IMR-90 (cell line): ENCODE results near the gene LRRC36. TPM values are rescaled to one million over a fixed set of nuclear protein-coding genes. Genes with fewer than 3 reads are reported as not detected.
A peak's percentile ranks its signal among the peaks of the same experiment; 100 is the strongest.

ENCODE experiments used
- ATAC-seq: fragments of 200-7000 bp; cut with Tn5 transposase; 2 replicates; pipeline ENCODE4 v1.9.1; 2020; ENCODE audit warnings: low read depth, mild to moderate bottlenecking, moderate library complexity
- BruUV-seq: library from RNA; stranded (reverse); fragments of 400-500 nt; replicated peaks from 2 replicates; lab custom pipeline; 2021; lab: Mats Ljungman, UMichigan
- CTCF ChIA-PET: fragments of 300-600 bp; formaldehyde crosslinking; extraction: SDS; loops from one replicate; lab custom pipeline; 2021; ENCODE audit warnings: antibody characterized with exemption; lab: Yijun Ruan, JAX
- POLR2A ChIA-PET: fragments of 300-600 bp; sonication (Branson Sonifier 250); formaldehyde crosslinking; loops from one replicate; lab custom pipeline; 2022; ENCODE audit warnings: antibody characterized with exemption; ENCODE audit not compliant: unreplicated experiment; lab: Charles Lee
- DNase-seq: peaks from one replicate; pipeline ENCODE4 v3.0.0; 2013
- H2AFZ ChIP-seq: replicated peaks from 2 replicates; pipeline ENCODE3; 2013; ENCODE audit warnings: low read length, mild to moderate bottlenecking; ENCODE audit not compliant: poor library complexity
- H2AK5ac ChIP-seq: 2 replicates; pipeline ENCODE4 v1.6.1; 2013; ENCODE audit warnings: low read depth, low read length, inconsistent platforms
- H2AK9ac ChIP-seq: replicated peaks from 2 replicates; pipeline ENCODE3; 2013; ENCODE audit warnings: mild to moderate bottlenecking, low read depth, low read length, moderate library complexity; ENCODE audit not compliant: poor library complexity
- H2BK120ac ChIP-seq: 2 replicates; pipeline ENCODE4 v1.6.1; 2013; ENCODE audit warnings: low read depth, low read length, inconsistent platforms
- H2BK15ac ChIP-seq: 3 replicates; pipeline ENCODE4 v1.6.1; 2013; ENCODE audit warnings: low read depth, low read length, inconsistent platforms
- H2BK20ac ChIP-seq: 2 replicates; pipeline ENCODE4 v1.6.1; 2013; ENCODE audit warnings: low read depth, mild to moderate bottlenecking, inconsistent platforms, low read length, moderate library complexity
- H2BK5ac ChIP-seq: 2 replicates; pipeline ENCODE4 v1.6.1; 2013; ENCODE audit warnings: mild to moderate bottlenecking, low read depth, low read length, inconsistent platforms; ENCODE audit not compliant: poor library complexity, severe bottlenecking
- H3K14ac ChIP-seq: replicated peaks from 2 replicates; pipeline ENCODE4 v1.6.1; 2013; ENCODE audit warnings: low read depth, low read length, inconsistent platforms
- H3K18ac ChIP-seq: 2 replicates; pipeline ENCODE4 v1.6.1; 2013; ENCODE audit warnings: low read depth, low read length, control low read depth
- H3K23ac ChIP-seq: 2 replicates; pipeline ENCODE4 v1.6.1; 2013; ENCODE audit warnings: low read depth, low read length, inconsistent platforms
- H3K27ac ChIP-seq: 2 replicates; pipeline ENCODE4 v1.5.1; 2013; ENCODE audit warnings: mild to moderate bottlenecking, control low read depth, low read length; ENCODE audit not compliant: insufficient read depth
- H3K27me3 ChIP-seq: 2 replicates; pipeline ENCODE4 v1.6.1; 2013; ENCODE audit warnings: low read length; ENCODE audit not compliant: control insufficient read depth, insufficient read depth
- H3K36me3 ChIP-seq: 2 replicates; pipeline ENCODE4 v1.6.1; 2013; ENCODE audit warnings: low read length, mixed read lengths; ENCODE audit not compliant: control insufficient read depth, insufficient read depth
- H3K4ac ChIP-seq: 2 replicates; pipeline ENCODE4 v1.6.1; 2013; ENCODE audit warnings: low read depth, low read length, inconsistent platforms
- H3K4me1 ChIP-seq: 2 replicates; pipeline ENCODE4 v1.6.1; 2013; ENCODE audit warnings: low read length, mixed read lengths; ENCODE audit not compliant: control insufficient read depth, insufficient read depth
- H3K4me2 ChIP-seq: 2 replicates; pipeline ENCODE4 v1.6.1; 2013; ENCODE audit warnings: low read depth, mild to moderate bottlenecking, control low read depth, low read length, moderate library complexity
- H3K4me3 ChIP-seq: 2 replicates; pipeline ENCODE4 v1.5.1; 2013; ENCODE audit warnings: low read depth, mild to moderate bottlenecking, control low read depth, low read length, moderate library complexity; ENCODE audit not compliant: insufficient read depth
- H3K56ac ChIP-seq: 2 replicates; pipeline ENCODE4 v1.6.1; 2013; ENCODE audit warnings: low read length, inconsistent platforms; ENCODE audit not compliant: insufficient read depth; ENCODE audit errors: extremely low read depth
- H3K79me1 ChIP-seq, 2 experiments: 2 replicates each; pipeline ENCODE4 v1.6.1; 2013; ENCODE audit warnings: low read length in 2 of 2, inconsistent platforms in 1 of 2, low read depth in 1 of 2
- H3K9ac ChIP-seq: 2 replicates; pipeline ENCODE4 v1.6.1; 2013; ENCODE audit warnings: low read depth, low read length, control low read depth
- H3K9me1 ChIP-seq: 2 replicates; pipeline ENCODE4 v1.6.1; 2013; ENCODE audit warnings: low read length, inconsistent platforms; ENCODE audit not compliant: insufficient read depth
- H3K9me3 ChIP-seq: 2 replicates; pipeline ENCODE4 v1.6.1; 2013; ENCODE audit warnings: low read length; ENCODE audit not compliant: control insufficient read depth, insufficient read depth
- H4K20me1 ChIP-seq: 2 replicates; pipeline ENCODE4 v1.6.1; 2013; ENCODE audit warnings: low read length, inconsistent platforms; ENCODE audit not compliant: insufficient read depth
- H4K5ac ChIP-seq: 2 replicates; pipeline ENCODE4 v1.6.1; 2013; ENCODE audit warnings: mild to moderate bottlenecking, low read depth, low read length, control low read depth
- H4K8ac ChIP-seq, 2 experiments: 2 replicates each; pipeline ENCODE4 v1.6.1; 2013; ENCODE audit warnings: low read depth in 2 of 2, low read length in 2 of 2, control low read depth in 1 of 2, inconsistent platforms in 1 of 2
- H4K91ac ChIP-seq: 2 replicates; pipeline ENCODE4 v1.6.1; 2013; ENCODE audit warnings: low read depth, low read length, inconsistent platforms; ENCODE audit not compliant: insufficient read depth
- BHLHE40 ChIP-seq: fragments of 150-350 bp; IDR thresholded peaks from 2 replicates; pipeline ENCODE4 v1.6.1; 2016; ENCODE audit warnings: mild to moderate bottlenecking, low read depth, low read length
- CEBPB ChIP-seq: IDR thresholded peaks from 2 replicates; pipeline ENCODE4 v1.6.1; 2012; ENCODE audit warnings: low read depth, low read length, improper control_type of control experiment
- CHD1 ChIP-seq: IDR thresholded peaks from 2 replicates; pipeline ENCODE4 v1.6.1; 2012; ENCODE audit warnings: low read depth, low read length, improper control_type of control experiment
- FOS ChIP-seq: fragments of 150-350 bp; IDR thresholded peaks from 2 replicates; pipeline ENCODE4 v1.6.1; 2016; ENCODE audit warnings: low read depth, low read length
- MAFK ChIP-seq: IDR thresholded peaks from 2 replicates; pipeline ENCODE4 v1.6.1; 2012; ENCODE audit warnings: low read depth, low read length, improper control_type of control experiment
- MAZ ChIP-seq: IDR thresholded peaks from 2 replicates; pipeline ENCODE4 v1.6.1; 2012; ENCODE audit warnings: low read depth, mild to moderate bottlenecking, low read length, improper control_type of control experiment, moderate library complexity, borderline replicate concordance
- MXI1 ChIP-seq: IDR thresholded peaks from 2 replicates; pipeline ENCODE4 v1.6.1; 2012; ENCODE audit warnings: low read depth, mild to moderate bottlenecking, low read length, moderate library complexity, borderline replicate concordance
- NFE2L2 ChIP-seq: fragments of 150-350 bp; IDR thresholded peaks from 2 replicates; pipeline ENCODE4 v1.6.1; 2016; ENCODE audit warnings: low read depth, mild to moderate bottlenecking, low read length
- POLR2A ChIP-seq: IDR thresholded peaks from 2 replicates; pipeline ENCODE4 v1.6.1; 2012; ENCODE audit warnings: mild to moderate bottlenecking, low read depth, low read length
- RAD21 ChIP-seq: IDR thresholded peaks from 2 replicates; pipeline ENCODE4 v1.6.1; 2012; ENCODE audit warnings: low read length, improper control_type of control experiment
- RCOR1 ChIP-seq: IDR thresholded peaks from 2 replicates; pipeline ENCODE4 v1.6.1; 2012; ENCODE audit warnings: mild to moderate bottlenecking, low read length, improper control_type of control experiment; ENCODE audit not compliant: insufficient replicate concordance
- RFX5 ChIP-seq: IDR thresholded peaks from 2 replicates; pipeline ENCODE4 v1.8.0; 2012; ENCODE audit warnings: low read depth, mild to moderate bottlenecking, low read length, moderate library complexity
- SMC3 ChIP-seq: fragments of 150-350 bp; IDR thresholded peaks from 2 replicates; pipeline ENCODE4 v1.6.1; 2016; ENCODE audit warnings: low read depth, mild to moderate bottlenecking, antibody characterized with exemption, low read length, moderate library complexity
- WGBS, 2 experiments: methylation state at CpG; one replicate each; pipeline versions ENCODE4 v1.1.5 to v1.1.7; 2013; ENCODE audit warnings: missing lambda C conversion rate in 2 of 2; ENCODE audit not compliant: insufficient read length in 1 of 2; ENCODE audit errors: extremely low coverage in 2 of 2; 5-methylcytosine and 5-hydroxymethylcytosine counted together
- dilution Hi-C: fragments of 300-500 bp; cut with HindIII; formaldehyde crosslinking; loops from one replicate; pipeline ENCODE4 v1.14.3; 2018; ENCODE audit warnings: low sequenced_read_pairs; ENCODE audit not compliant: unreplicated experiment
- in situ Hi-C: fragments of 300-500 bp; cut with MboI; formaldehyde crosslinking; loops from 3 replicates; pipeline ENCODE4 v1.14.3; 2019; ENCODE audit warnings: low sequenced_read_pairs, inconsistent platforms, mixed read lengths
- intact Hi-C: fragments of 100-400 bp; cut with micrococcal nuclease; formaldehyde crosslinking; loops from 2 replicates; pipeline ENCODE4 v1.10.0; 2022
- polyA plus RNA-seq, 3 experiments: library from polyadenylated mRNA; depleted of rRNA; stranded (reverse); fragments of >200 nt; gene quantifications; 2 replicates each; pipeline ENCODE4 v1.2.3, GENCODE V29; 2012; ENCODE audit warnings: low replicate concordance in 1 of 3
- total RNA-seq: library from RNA; depleted of rRNA; stranded (reverse); fragments of >200 nt; gene quantifications from 2 replicates; pipeline ENCODE4 v1.2.3, GENCODE V29; 2012
- TF ChIP-seq, protein P1 (sequence below): fragments of 150-350 bp; IDR thresholded peaks from 2 replicates; pipeline ENCODE4 v1.6.1; 2016; ENCODE audit warnings: low read depth, mild to moderate bottlenecking, low read length, moderate library complexity, borderline replicate concordance
- TF ChIP-seq, protein P2 (sequence below): fragments of 150-350 bp; IDR thresholded peaks from 2 replicates; pipeline ENCODE4 v1.6.1; 2017; ENCODE audit warnings: mild to moderate bottlenecking, antibody characterized with exemption, low read length, low read depth

The LRRC36 gene
- total and polyA plus RNA-seq, 2 of the 4 experiments (the other 2 are of a cell fraction) = 0.18 to 0.29 TPM

DNA sequence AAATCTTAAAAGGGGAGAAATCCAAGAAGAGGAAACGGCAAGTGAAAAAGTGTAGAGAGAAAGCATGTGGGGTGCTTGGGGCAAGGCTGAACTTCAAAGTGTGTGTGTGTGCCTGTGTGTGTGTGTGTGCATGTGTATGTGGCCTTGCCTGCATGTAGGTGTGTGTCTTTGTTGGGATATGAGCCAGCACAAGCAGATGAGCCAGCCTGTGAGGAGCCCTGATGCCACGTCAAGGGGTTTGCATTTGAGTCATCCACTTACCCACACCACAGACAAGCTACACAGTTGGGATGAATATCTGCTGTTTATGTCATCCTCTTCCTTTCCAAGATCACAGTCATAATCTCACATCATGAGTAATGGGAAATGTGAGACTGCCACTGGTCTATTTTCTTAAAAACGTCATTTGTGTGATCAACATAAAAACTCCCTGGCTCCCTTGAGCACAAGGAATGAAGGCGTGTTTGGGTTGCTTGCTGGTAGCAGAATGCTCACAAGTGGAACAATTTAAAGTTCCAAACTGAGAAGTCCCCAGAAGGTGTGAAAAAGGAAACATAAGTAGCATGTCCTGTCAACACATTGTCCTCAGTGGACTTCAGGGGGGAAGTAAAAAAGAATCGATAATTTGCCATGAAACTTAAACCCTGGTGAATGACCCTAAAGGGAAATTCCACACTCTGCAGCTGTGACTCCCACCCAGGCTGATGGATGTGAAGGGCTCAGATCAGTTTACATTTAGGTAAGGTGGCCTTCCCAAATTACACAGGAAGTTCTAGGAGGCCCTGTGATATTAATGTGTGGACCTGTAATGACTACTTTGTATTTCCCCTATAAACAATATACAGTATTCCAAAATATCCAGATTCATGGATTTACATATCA is 14.8 kb upstream of the LRRC36 start:
- peak overlapping the region; percentile 82 for H2BK15ac ChIP-seq
- peak overlapping the region; percentile 82 for H3K27ac ChIP-seq
- peak overlapping the region; percentile 88 for H4K91ac ChIP-seq
- H3K9me3 ChIP-seq = no peaks in the 10 kb centered on the region
- peak overlapping the region; percentile 69 for H3K14ac ChIP-seq
- H3K23ac ChIP-seq = peak overlapping the region; percentile 84; the same call in 1 of the 2 replicates
- peak overlapping the region; percentile 92 for H2AK5ac ChIP-seq
- peak overlapping the region; percentile 98 for H4K5ac ChIP-seq
- no peak overlapping the region for H3K4me3 ChIP-seq
- 0% methylated on average over 1 of the region's 5 CpGs; no CpG with 5 or more reads in 1 of the 2 experiments for WGBS, 2 experiments
- peak overlapping the region; percentile 90 for H2BK20ac ChIP-seq
- H3K4me1 ChIP-seq = peaks cover 15% of the 10 kb centered on the region
- CTCF ChIA-PET = interaction anchor here (1.4 kb wide), 1 partner anchor 16 kb away, joined by 3 read pairs; no protein-coding TSS in a partner anchor
- H3K4ac ChIP-seq = peak overlapping the region; percentile 91
- ATAC-seq (peak; percentile 94), DNase-seq (peak; percentile 100)
- peak overlapping the region; percentile 57 to 94; a peak in 3 of 4 replicates for H4K8ac ChIP-seq
- no peaks in the 10 kb centered on the region for H3K79me1 ChIP-seq
- H4K20me1 ChIP-seq = no peaks in the 10 kb centered on the region
- H3K27me3 ChIP-seq = no peaks in the 10 kb centered on the region
- H2AK9ac ChIP-seq = peak overlapping the region; percentile 56
- intact Hi-C loops (loop anchor here (1.0 kb wide), 1 partner anchor 35 kb away; no protein-coding TSS in a partner anchor), in situ Hi-C loops (no loop called here), dilution Hi-C loops (no loop called here)
- peak overlapping the region; percentile 71 for H3K56ac ChIP-seq
- H3K9me1 ChIP-seq = peaks cover 9% of the 10 kb centered on the region
- peak overlapping the region; percentile 67 for H2AFZ ChIP-seq
- peak overlapping the region; percentile 99 for H3K18ac ChIP-seq
- H2BK120ac ChIP-seq = peak overlapping the region; percentile 95
- H3K4me2 ChIP-seq = peak overlapping the region; percentile 52
- BruUV-seq = no TSS peak
- POLR2A ChIA-PET = interaction anchor here (0.7 to 1.0 kb wide), 2 partner anchors 12 to 15 kb away, joined by 3 to 5 read pairs; no protein-coding TSS in a partner anchor
- no peaks in the 10 kb centered on the region for H3K36me3 ChIP-seq
- H2BK5ac ChIP-seq = peak overlapping the region; percentile 93
- peak overlapping the region; percentile 20 for H3K9ac ChIP-seq
- TF ChIP-seq, protein P1, sequence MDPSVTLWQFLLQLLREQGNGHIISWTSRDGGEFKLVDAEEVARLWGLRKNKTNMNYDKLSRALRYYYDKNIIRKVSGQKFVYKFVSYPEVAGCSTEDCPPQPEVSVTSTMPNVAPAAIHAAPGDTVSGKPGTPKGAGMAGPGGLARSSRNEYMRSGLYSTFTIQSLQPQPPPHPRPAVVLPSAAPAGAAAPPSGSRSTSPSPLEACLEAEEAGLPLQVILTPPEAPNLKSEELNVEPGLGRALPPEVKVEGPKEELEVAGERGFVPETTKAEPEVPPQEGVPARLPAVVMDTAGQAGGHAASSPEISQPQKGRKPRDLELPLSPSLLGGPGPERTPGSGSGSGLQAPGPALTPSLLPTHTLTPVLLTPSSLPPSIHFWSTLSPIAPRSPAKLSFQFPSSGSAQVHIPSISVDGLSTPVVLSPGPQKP = no peak
- peak; percentile 43; the same call in 1 of the 2 replicates for TF ChIP-seq CEBPB
- no peak for TF ChIP-seq SMC3
- no peak for TF ChIP-seq RFX5
- no peak for TF ChIP-seq CHD1
- TF ChIP-seq FOS = peak; percentile 96
- 0 out of 2 replicates have a peak, but pooled peaks have one; percentile 27 for TF ChIP-seq MXI1
- TF ChIP-seq BHLHE40 = peak; percentile 25; the same call in 1 of the 2 replicates
- TF ChIP-seq RCOR1 = peak; percentile 18
- TF ChIP-seq MAFK = peak; percentile 59
- TF ChIP-seq RAD21 = 0 out of 2 replicates have a peak, but pooled peaks have one; percentile 13
- peak; percentile 78 for TF ChIP-seq NFE2L2
- TF ChIP-seq MAZ = peak; percentile 35; the same call in 1 of the 2 replicates
- TF ChIP-seq, protein P2, sequence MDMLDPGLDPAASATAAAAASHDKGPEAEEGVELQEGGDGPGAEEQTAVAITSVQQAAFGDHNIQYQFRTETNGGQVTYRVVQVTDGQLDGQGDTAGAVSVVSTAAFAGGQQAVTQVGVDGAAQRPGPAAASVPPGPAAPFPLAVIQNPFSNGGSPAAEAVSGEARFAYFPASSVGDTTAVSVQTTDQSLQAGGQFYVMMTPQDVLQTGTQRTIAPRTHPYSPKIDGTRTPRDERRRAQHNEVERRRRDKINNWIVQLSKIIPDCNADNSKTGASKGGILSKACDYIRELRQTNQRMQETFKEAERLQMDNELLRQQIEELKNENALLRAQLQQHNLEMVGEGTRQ = no peak; the same call in 1 of the 2 replicates
- TF ChIP-seq POLR2A = peak; percentile 92
